GM12878 (cell line): ENCODE data around the gene PGAP3. TPM values are rescaled to one million over a fixed set of nuclear protein-coding genes. Genes with fewer than 3 reads are reported as not detected.
A peak's percentile ranks its signal among the peaks of the same experiment; 100 is the strongest.

Source experiments
- BHLHE40 ChIP-seq, 2 experiments: fragments of 450-650 bp in 1 of 2; IDR thresholded peaks; 2 replicates each; pipeline ENCODE4 v1.6.1; 2011 to 2017; ENCODE audit warnings: low read depth in 2 of 2, borderline replicate concordance in 1 of 2, improper control_type of control experiment in 1 of 2, low read length in 1 of 2, mild to moderate bottlenecking in 1 of 2
- CBFB ChIP-seq: IDR thresholded peaks from 2 replicates; pipeline ENCODE4 v1.6.1; 2016; ENCODE audit warnings: antibody characterized with exemption, low read depth
- CREB1 ChIP-seq: IDR thresholded peaks from 2 replicates; pipeline ENCODE4 v1.6.1; 2012; ENCODE audit warnings: low read depth, mild to moderate bottlenecking, inconsistent platforms
- CREM ChIP-seq: IDR thresholded peaks from 2 replicates; pipeline ENCODE4 v1.6.1; 2014; ENCODE audit warnings: antibody characterized with exemption, low read depth
- ESRRA ChIP-seq: IDR thresholded peaks from 2 replicates; pipeline ENCODE4 v1.6.1; 2012; ENCODE audit warnings: mild to moderate bottlenecking, low read length, improper control_type of control experiment
- IKZF1 ChIP-seq: fragments of 450-650 bp; conservative IDR thresholded peaks from 2 replicates; pipeline ENCODE4 v1.6.1; 2017; ENCODE audit warnings: antibody characterized with exemption, mild to moderate bottlenecking
- JUND ChIP-seq: IDR thresholded peaks from 2 replicates; pipeline ENCODE4 v1.6.1; 2012; ENCODE audit warnings: low read depth, mild to moderate bottlenecking, low read length, improper control_type of control experiment, moderate library complexity
- KAT2A ChIP-seq: conservative IDR thresholded peaks from 2 replicates; pipeline ENCODE4 v1.6.1; 2011; ENCODE audit warnings: low read depth, low read length; ENCODE audit not compliant: control insufficient read depth
- KDM1A ChIP-seq: fragments of 200-600 bp; sonication (generic); IDR thresholded peaks from 2 replicates; pipeline ENCODE4 v1.6.1; 2016; ENCODE audit warnings: borderline replicate concordance
- MAX ChIP-seq: IDR thresholded peaks from 2 replicates; pipeline ENCODE4 v1.6.1; 2012; ENCODE audit warnings: low read depth, low read length, improper control_type of control experiment
- NFXL1 ChIP-seq: fragments of 450-650 bp; IDR thresholded peaks from 2 replicates; pipeline ENCODE4 v1.6.1; 2017; ENCODE audit warnings: antibody characterized with exemption, mild to moderate bottlenecking, borderline replicate concordance
- PBX3 ChIP-seq: IDR thresholded peaks from 2 replicates; pipeline ENCODE4 v1.6.1; 2011; ENCODE audit warnings: mild to moderate bottlenecking, low read depth, low read length, moderate library complexity; ENCODE audit not compliant: insufficient replicate concordance
- PKNOX1 ChIP-seq: fragments of 450-650 bp; IDR thresholded peaks from 2 replicates; pipeline ENCODE4 v1.6.1; 2016; ENCODE audit warnings: mild to moderate bottlenecking
- RAD21 ChIP-seq: IDR thresholded peaks from 2 replicates; pipeline ENCODE4 v1.6.1; 2011; ENCODE audit warnings: mild to moderate bottlenecking, low read depth, low read length, moderate library complexity; ENCODE audit not compliant: insufficient read depth
- RB1 ChIP-seq: fragments of 450-650 bp; formaldehyde crosslinking; IDR thresholded peaks from 2 replicates; pipeline ENCODE4 v1.6.1; 2017; ENCODE audit warnings: mild to moderate bottlenecking, borderline replicate concordance
- RCOR1 ChIP-seq: conservative IDR thresholded peaks from 2 replicates; pipeline ENCODE4 v1.6.1; 2012; ENCODE audit warnings: low read depth, low read length, improper control_type of control experiment
- SMC3 ChIP-seq: IDR thresholded peaks from 2 replicates; pipeline ENCODE4 v1.6.1; 2011; ENCODE audit warnings: low read length, improper control_type of control experiment, borderline replicate concordance
- SPI1 ChIP-seq: IDR thresholded peaks from 2 replicates; pipeline ENCODE4 v1.6.1; 2011; ENCODE audit warnings: low read depth, mild to moderate bottlenecking, low read length, moderate library complexity, borderline replicate concordance; ENCODE audit not compliant: insufficient read depth
- SREBF2 ChIP-seq: IDR thresholded peaks from 2 replicates; pipeline ENCODE4 v1.6.1; 2012; ENCODE audit warnings: mild to moderate bottlenecking, low read length
- TBL1XR1 ChIP-seq: IDR thresholded peaks from 2 replicates; pipeline ENCODE4 v1.6.1; 2012; ENCODE audit warnings: low read depth, low read length, improper control_type of control experiment
- TCF12 ChIP-seq: IDR thresholded peaks from 2 replicates; pipeline ENCODE4 v1.6.1; 2011; ENCODE audit warnings: low read depth, mild to moderate bottlenecking, low read length
- YY1 ChIP-seq: IDR thresholded peaks from 2 replicates; pipeline ENCODE4 v1.6.1; 2011; ENCODE audit warnings: low read depth, mild to moderate bottlenecking, low read length
- ZNF207 ChIP-seq: fragments of 450-650 bp; IDR thresholded peaks from 2 replicates; pipeline ENCODE4 v1.6.1; 2014; ENCODE audit warnings: antibody characterized with exemption, mild to moderate bottlenecking, borderline replicate concordance
- ZNF24 ChIP-seq: fragments of 450-650 bp; IDR thresholded peaks from 2 replicates; pipeline ENCODE4 v1.6.1; 2017; ENCODE audit warnings: antibody characterized with exemption, mild to moderate bottlenecking
- ZNF274 ChIP-seq: IDR thresholded peaks from one replicate; pipeline ENCODE4 v1.8.0; 2011; ENCODE audit not compliant: insufficient read length, insufficient read depth
- ZSCAN29 ChIP-seq: fragments of 450-650 bp; IDR thresholded peaks from 2 replicates; pipeline ENCODE4 v1.6.1; 2017; ENCODE audit warnings: mild to moderate bottlenecking, moderate library complexity
- polyA plus RNA-seq, 11 experiments: library from polyadenylated mRNA; depleted of rRNA in 4 of 11; unstranded in 6 of 11; stranded (reverse) in 5 of 11; fragments of >200 nt; fragmentation: Nextera tagmentation in 4 of 11; fragmentation: Illumina TruSeq in 1 of 11; extraction: Ambion mirVana in 4 of 11; extraction: Trizol in 1 of 11; gene quantifications; 1 replicate in 1 of 11; 2 replicates in 10 of 11; pipeline versions ENCODE4 v1.2.1 to v1.2.3, GENCODE V29; 2011 to 2016; ENCODE audit warnings: inconsistent platforms in 2 of 11, missing spikeins in 2 of 11, low read depth in 1 of 11
- total RNA-seq, 4 experiments: library from RNA; depleted of rRNA in 3 of 4; stranded (reverse); fragments of >200 nt in 3 of 4; fragmentation: Illumina TruSeq in 1 of 4; extraction: Trizol in 1 of 4; gene quantifications; 2 replicates each; pipeline versions ENCODE4 v1.2.1 to v1.2.3, GENCODE V29; 2013 to 2021
- TF ChIP-seq, protein P1 (sequence below): fragments of 450-650 bp; formaldehyde crosslinking; IDR thresholded peaks from 2 replicates; pipeline ENCODE4 v1.5.0; 2022; ENCODE audit warnings: mild to moderate bottlenecking, missing genetic modification characterization

Gene PGAP3
- total and polyA plus RNA-seq, 10 of the 15 experiments (the other 5 are each of a cell fraction or from before 2014, with no cell fraction given) = 0.21 to 10.0 (median 5.3) TPM

GRCh38 chr17:39623356-39623950 lies 64.4 kb downstream of the PGAP3 start (continued):
- TF ChIP-seq PKNOX1 (no peak), ESRRA (0 out of 2 replicates have a peak, but pooled peaks have one; percentile 61), RAD21 (peak; percentile 70), KDM1A (no peak), PBX3 (no peak), IKZF1 (peak; percentile 50; the same call in 1 of the 2 replicates), ZNF24 (0 out of 2 replicates have a peak, but pooled peaks have one; percentile 23), NFXL1 (no peak), CBFB (no peak), SMC3 (peak; percentile 67), YY1 (peak; percentile 46; the same call in 1 of the 2 replicates), SPI1 (no peak), KAT2A (no peak), ZSCAN29 (no peak), MAX (no peak), RB1 (0 out of 2 replicates have a peak, but pooled peaks have one; percentile 39), ZNF274 (no peak), CREB1 (no peak), BHLHE40 (IDR thresholded peaks at IDR 0.05; ENCODE audit: borderline replicate concordance in 1 of 2, low read depth in 2 of 2, low read length in 1 of 2) (peak; percentile 52 to 65; a peak in 2 of 4 replicates), ZNF207 (no peak), RCOR1 (no peak), JUND (no peak), TCF12 (no peak), CREM (no peak), TBL1XR1 (no peak), SREBF2 (no peak)
- TF ChIP-seq, protein P1, sequence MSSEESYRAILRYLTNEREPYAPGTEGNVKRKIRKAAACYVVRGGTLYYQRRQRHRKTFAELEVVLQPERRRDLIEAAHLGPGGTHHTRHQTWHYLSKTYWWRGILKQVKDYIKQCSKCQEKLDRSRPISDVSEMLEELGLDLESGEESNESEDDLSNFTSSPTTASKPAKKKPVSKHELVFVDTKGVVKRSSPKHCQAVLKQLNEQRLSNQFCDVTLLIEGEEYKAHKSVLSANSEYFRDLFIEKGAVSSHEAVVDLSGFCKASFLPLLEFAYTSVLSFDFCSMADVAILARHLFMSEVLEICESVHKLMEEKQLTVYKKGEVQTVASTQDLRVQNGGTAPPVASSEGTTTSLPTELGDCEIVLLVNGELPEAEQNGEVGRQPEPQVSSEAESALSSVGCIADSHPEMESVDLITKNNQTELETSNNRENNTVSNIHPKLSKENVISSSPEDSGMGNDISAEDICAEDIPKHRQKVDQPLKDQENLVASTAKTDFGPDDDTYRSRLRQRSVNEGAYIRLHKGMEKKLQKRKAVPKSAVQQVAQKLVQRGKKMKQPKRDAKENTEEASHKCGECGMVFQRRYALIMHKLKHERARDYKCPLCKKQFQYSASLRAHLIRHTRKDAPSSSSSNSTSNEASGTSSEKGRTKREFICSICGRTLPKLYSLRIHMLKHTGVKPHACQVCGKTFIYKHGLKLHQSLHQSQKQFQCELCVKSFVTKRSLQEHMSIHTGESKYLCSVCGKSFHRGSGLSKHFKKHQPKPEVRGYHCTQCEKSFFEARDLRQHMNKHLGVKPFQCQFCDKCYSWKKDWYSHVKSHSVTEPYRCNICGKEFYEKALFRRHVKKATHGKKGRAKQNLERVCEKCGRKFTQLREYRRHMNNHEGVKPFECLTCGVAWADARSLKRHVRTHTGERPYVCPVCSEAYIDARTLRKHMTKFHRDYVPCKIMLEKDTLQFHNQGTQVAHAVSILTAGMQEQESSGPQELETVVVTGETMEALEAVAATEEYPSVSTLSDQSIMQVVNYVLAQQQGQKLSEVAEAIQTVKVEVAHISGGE (CRISPR knock-in tag) = no peak
